ENCODE data around the gene ITIH1.

- no peak for TF ChIP-seq TCF7 (CRISPR knock-in tag; IDR thresholded peaks at IDR 0.05; ENCODE audit: low read depth)
- TF ChIP-seq, protein P1, sequence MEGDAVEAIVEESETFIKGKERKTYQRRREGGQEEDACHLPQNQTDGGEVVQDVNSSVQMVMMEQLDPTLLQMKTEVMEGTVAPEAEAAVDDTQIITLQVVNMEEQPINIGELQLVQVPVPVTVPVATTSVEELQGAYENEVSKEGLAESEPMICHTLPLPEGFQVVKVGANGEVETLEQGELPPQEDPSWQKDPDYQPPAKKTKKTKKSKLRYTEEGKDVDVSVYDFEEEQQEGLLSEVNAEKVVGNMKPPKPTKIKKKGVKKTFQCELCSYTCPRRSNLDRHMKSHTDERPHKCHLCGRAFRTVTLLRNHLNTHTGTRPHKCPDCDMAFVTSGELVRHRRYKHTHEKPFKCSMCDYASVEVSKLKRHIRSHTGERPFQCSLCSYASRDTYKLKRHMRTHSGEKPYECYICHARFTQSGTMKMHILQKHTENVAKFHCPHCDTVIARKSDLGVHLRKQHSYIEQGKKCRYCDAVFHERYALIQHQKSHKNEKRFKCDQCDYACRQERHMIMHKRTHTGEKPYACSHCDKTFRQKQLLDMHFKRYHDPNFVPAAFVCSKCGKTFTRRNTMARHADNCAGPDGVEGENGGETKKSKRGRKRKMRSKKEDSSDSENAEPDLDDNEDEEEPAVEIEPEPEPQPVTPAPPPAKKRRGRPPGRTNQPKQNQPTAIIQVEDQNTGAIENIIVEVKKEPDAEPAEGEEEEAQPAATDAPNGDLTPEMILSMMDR (IDR thresholded peaks at IDR 0.05) = no peak
Measured at GRCh38 chr3:52775877-52776276, 1.5 kb upstream of the ITIH1 start.

Data from WTC11 (cell line).